Lower lobe of right lung (tissue), 2 donors: ENCODE data around the gene DEFB114. TPM values are rescaled to one million over a fixed set of nuclear protein-coding genes. Genes with fewer than 3 reads are reported as not detected.

ENCODE experiments used
- ATAC-seq, 2 donors: fragments of 200-7000 bp; cut with Tn5 transposase; one replicate each; pipeline ENCODE4 v1.9.1; 2020 to 2022; ENCODE audit warnings: mild to moderate bottlenecking in 2 of 2, moderate library complexity in 2 of 2
- DNase-seq: peaks from one replicate; pipeline ENCODE4 v3.0.0-alpha.2; 2020
- H3K27ac ChIP-seq: fragments of 200-600 bp; one replicate; pipeline ENCODE4 v1.8.0; 2022
- H3K27me3 ChIP-seq: fragments of 200-600 bp; one replicate; pipeline ENCODE4 v1.8.0; 2022; ENCODE audit warnings: low read depth
- H3K36me3 ChIP-seq: fragments of 200-600 bp; one replicate; pipeline ENCODE4 v1.8.0; 2022; ENCODE audit warnings: mild to moderate bottlenecking
- H3K4me1 ChIP-seq: fragments of 200-600 bp; one replicate; pipeline ENCODE4 v1.8.0; 2022
- H3K4me3 ChIP-seq: fragments of 200-600 bp; one replicate; pipeline ENCODE4 v1.8.0; 2022; ENCODE audit warnings: mild to moderate bottlenecking
- H3K9me3 ChIP-seq: fragments of 200-600 bp; one replicate; pipeline ENCODE4 v1.8.0; 2022
- intact Hi-C: fragments of 100-400 bp; cut with DNase I; formaldehyde crosslinking; loops from one replicate; pipeline ENCODE4 v1.11.0; 2022
- long read RNA-seq: library from polyadenylated mRNA; unstranded; transcript quantifications from one replicate; pipeline ENCODE4 v2.0.0, GENCODE V29; 2021
- total RNA-seq: library from RNA; stranded (reverse); fragmentation: NEBNext Ultra II Directional; extraction: Animal tissue kit (Norgen Biotek cat#: 25700); gene quantifications from one replicate; pipeline ENCODE4 v1.2.1, GENCODE V29; 2021
- TF ChIP-seq, protein P1 (sequence below): fragments of 200-600 bp; IDR thresholded peaks from one replicate; pipeline ENCODE4 v1.8.0; 2022; ENCODE audit warnings: antibody characterized with exemption, mild to moderate bottlenecking
- donor health status: DM: no; HTN: yes; CAD: no; lungs with severe emphysema.

Gene DEFB114, protein sequence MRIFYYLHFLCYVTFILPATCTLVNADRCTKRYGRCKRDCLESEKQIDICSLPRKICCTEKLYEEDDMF
- not detected for total RNA-seq
- long read RNA-seq = 0 reads

DNA sequence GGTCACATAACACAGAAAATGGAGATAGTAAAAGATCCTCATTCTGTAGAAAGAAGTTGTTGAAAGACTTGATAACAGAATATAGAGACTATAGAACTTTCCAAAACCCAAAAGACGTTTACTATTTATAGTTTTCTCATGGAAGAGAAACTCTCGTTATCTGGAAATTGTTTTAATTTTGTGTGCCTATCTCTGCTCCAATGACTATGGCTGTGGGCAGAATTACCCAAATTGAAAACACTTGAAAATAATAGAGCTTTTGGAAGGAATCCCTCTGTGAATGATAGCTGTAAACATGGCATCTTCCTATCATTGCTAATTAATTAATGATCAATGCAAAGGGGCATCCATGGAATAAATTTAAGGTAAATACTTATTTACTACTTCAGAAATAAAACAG, at the start of gene DEFB114:
Gene DEFB114 (minus strand): TSS at position 101 of the 400 bp plus-strand sequence. CDS start 59 bp downstream, at position 42.
- Histone ChIP-seq H3K4me3 (no peak within 1 kb of the TSS), H3K27me3 (no peaks in the 10 kb centered on the region), H3K27ac (no peak within 1 kb of the TSS), H3K36me3 (no peaks in the 10 kb centered on the region), H3K9me3 (no peaks in the 10 kb centered on the region), H3K4me1 (no peaks in the 10 kb centered on the region)
- ATAC-seq (no peak), DNase-seq (no peak)
- intact Hi-C loops = no loop called here
- TF ChIP-seq, protein P1, sequence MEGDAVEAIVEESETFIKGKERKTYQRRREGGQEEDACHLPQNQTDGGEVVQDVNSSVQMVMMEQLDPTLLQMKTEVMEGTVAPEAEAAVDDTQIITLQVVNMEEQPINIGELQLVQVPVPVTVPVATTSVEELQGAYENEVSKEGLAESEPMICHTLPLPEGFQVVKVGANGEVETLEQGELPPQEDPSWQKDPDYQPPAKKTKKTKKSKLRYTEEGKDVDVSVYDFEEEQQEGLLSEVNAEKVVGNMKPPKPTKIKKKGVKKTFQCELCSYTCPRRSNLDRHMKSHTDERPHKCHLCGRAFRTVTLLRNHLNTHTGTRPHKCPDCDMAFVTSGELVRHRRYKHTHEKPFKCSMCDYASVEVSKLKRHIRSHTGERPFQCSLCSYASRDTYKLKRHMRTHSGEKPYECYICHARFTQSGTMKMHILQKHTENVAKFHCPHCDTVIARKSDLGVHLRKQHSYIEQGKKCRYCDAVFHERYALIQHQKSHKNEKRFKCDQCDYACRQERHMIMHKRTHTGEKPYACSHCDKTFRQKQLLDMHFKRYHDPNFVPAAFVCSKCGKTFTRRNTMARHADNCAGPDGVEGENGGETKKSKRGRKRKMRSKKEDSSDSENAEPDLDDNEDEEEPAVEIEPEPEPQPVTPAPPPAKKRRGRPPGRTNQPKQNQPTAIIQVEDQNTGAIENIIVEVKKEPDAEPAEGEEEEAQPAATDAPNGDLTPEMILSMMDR = no peak

DNA sequence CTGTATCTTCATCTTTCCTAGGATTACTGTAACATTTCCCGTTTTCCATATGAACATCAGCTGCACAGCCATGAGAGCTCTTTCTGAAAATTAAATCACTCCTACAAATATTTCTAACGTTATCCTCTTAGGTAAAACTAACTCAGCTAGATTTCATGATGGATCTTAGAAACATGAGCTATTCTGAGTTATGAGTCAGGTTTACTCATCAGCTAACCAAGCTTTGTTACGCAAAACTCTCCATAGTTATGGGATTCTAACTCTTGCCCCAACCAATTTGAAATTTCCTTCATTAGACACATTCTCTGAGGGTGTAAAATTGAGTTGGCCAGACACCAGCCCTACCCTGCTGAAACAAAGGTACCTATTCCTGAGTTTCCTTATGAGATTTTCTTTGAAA, 43.9 kb upstream of the DEFB114 start:
- intact Hi-C loops = no loop called here
- H3K27me3 ChIP-seq = no peaks in the 10 kb centered on the region
- TF ChIP-seq, protein P1 = no peak

DNA sequence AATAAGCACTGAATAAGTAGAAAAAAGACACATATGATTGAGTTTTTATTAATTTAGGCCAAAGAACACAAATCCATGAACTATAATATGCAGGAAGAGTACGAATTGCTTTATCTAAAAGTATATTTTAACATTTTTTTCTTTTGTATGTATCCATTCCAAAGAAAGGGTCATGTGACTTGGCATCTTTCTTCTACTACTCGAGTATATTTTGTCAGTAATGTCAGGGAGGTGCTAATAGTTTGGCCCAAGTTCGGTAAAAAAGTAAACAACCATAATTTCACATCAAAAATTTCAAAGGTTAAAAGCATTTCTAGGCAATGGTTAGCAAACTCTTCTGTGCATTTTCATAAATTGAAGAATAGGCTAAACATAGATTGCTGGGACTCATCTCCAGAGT, 39.2 kb upstream of the DEFB114 start:
- no peaks in the 10 kb centered on the region for H3K4me1 ChIP-seq
- no peaks in the 10 kb centered on the region for H3K9me3 ChIP-seq
- no peaks in the 10 kb centered on the region for H3K27me3 ChIP-seq
- DNase-seq (no peak), ATAC-seq (no peak)
- H3K27ac ChIP-seq = no peak overlapping the region
- H3K36me3 ChIP-seq = no peaks in the 10 kb centered on the region
- TF ChIP-seq, protein P1 = no peak
- intact Hi-C loops = no loop called here
- H3K4me3 ChIP-seq = no peak overlapping the region

More for the DNA sequence above, 43.9 kb upstream of the DEFB114 start:
- DNase-seq = no peak
- H3K4me3 ChIP-seq = no peak overlapping the region
- ATAC-seq = no peak
- no peaks in the 10 kb centered on the region for H3K9me3 ChIP-seq
- no peaks in the 10 kb centered on the region for H3K36me3 ChIP-seq
- H3K4me1 ChIP-seq = no peaks in the 10 kb centered on the region
- H3K27ac ChIP-seq = no peak overlapping the region

DNA sequence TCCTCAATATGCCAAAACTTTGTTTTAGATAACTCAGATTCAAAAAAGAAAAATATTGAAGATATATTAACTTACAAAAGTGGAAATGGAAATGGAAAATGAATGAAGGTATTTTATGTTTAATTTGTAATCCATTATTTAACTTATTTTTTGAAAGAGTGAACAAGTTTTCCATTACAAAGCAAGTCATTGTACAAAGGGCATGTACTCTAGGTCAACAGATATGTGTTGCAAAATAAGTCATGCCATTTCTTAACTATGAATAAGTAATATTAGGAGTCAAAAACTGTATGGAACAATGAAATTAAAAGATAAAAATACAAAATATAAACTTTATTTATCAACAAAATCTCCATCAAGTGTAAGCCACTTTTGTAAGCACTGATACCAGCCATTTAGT, 31.3 kb upstream of the DEFB114 start:
- H3K27me3 ChIP-seq = no peaks in the 10 kb centered on the region
- no peaks in the 10 kb centered on the region for H3K4me1 ChIP-seq
- ATAC-seq = no peak
- TF ChIP-seq, protein P1 = no peak
- H3K27ac ChIP-seq = no peak overlapping the region
- no peaks in the 10 kb centered on the region for H3K9me3 ChIP-seq
- intact Hi-C loops = no loop called here
- no peak overlapping the region for H3K4me3 ChIP-seq
- no peaks in the 10 kb centered on the region for H3K36me3 ChIP-seq
- DNase-seq = no peak

DNA sequence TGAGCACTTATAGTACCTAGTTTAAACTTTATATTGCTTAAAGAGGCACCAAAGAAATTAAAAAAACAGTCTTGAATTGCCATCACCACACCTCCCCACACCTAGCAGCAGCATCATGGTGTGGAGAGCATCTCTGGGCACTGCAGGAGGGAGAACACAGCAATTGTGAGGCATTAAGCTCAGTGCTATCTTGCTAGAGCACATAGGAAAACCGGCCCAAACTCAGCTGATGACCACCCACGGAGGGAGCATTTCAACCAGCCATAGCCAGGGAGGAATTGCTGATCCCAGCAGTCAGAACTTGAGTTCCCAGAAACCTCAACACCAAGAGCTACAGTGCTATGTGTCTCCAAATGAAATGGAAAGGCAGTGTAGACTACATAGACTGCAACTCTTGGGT, 24.9 kb upstream of the DEFB114 start:
- ATAC-seq = no peak
- Histone ChIP-seq H3K9me3 (no peaks in the 10 kb centered on the region), H3K27me3 (no peaks in the 10 kb centered on the region), H3K4me3 (no peak overlapping the region), H3K4me1 (no peaks in the 10 kb centered on the region), H3K27ac (no peak overlapping the region), H3K36me3 (no peaks in the 10 kb centered on the region)
- TF ChIP-seq, protein P1 = no peak
- no peak for DNase-seq
- intact Hi-C loops = no loop called here

DNA sequence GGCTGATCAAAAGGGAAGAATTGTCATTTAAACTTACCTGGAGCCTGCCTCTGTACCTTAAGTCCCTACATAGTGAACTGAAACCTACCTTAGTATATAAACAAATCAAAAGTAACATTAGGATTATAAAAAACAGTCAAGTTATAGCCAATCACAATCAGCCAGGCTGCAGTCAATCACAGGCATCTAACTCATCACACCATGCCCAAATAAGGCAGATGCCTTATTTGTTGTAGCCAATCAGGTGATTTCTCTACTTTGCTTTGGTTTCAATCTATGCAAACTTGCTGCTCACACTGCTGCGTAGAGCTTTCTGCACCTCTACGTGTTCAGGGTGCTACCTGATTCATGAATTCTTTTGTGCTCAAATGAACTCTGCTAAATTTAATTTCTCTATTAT, 23.8 kb upstream of the DEFB114 start:
- Histone ChIP-seq H3K27ac (no peak overlapping the region), H3K4me3 (no peak overlapping the region), H3K36me3 (no peaks in the 10 kb centered on the region), H3K27me3 (no peaks in the 10 kb centered on the region), H3K9me3 (no peaks in the 10 kb centered on the region), H3K4me1 (no peaks in the 10 kb centered on the region)
- intact Hi-C loops = no loop called here
- TF ChIP-seq, protein P1 = no peak
- no peak for DNase-seq
- no peak for ATAC-seq
